Left ventricle myocardium inferior (tissue), 1 donor: ENCODE results near the gene EML6. TPM values are rescaled to one million over a fixed set of nuclear protein-coding genes. Genes with fewer than 3 reads are reported as not detected.

Experiments used
- DNase-seq: peaks from one replicate; pipeline ENCODE4 v3.0.0-alpha.2; 2020
- H3K27ac ChIP-seq: fragments of 200-600 bp; replicated peaks from 2 replicates; pipeline ENCODE4 v1.8.0; 2021
- H3K27me3 ChIP-seq: fragments of 200-600 bp; 2 replicates; pipeline ENCODE4 v1.8.0; 2021; ENCODE audit warnings: low read depth
- H3K36me3 ChIP-seq: fragments of 200-600 bp; 2 replicates; pipeline ENCODE4 v1.8.0; 2021
- H3K4me1 ChIP-seq: fragments of 200-600 bp; 2 replicates; pipeline ENCODE4 v1.8.0; 2021
- H3K4me3 ChIP-seq: fragments of 200-600 bp; 2 replicates; pipeline ENCODE4 v1.8.0; 2021; ENCODE audit warnings: mild to moderate bottlenecking, moderate library complexity
- H3K9me3 ChIP-seq: fragments of 200-600 bp; replicated peaks from 2 replicates; pipeline ENCODE4 v1.8.0; 2021
- intact Hi-C: fragments of 100-400 bp; cut with micrococcal nuclease; formaldehyde crosslinking; loops from one replicate; pipeline ENCODE4 v1.11.0; 2022
- total RNA-seq: library from RNA; stranded (reverse); fragmentation: NEBNext Ultra II Directional; extraction: Animal tissue kit (Norgen Biotek cat#: 25700); gene quantifications from one replicate; pipeline ENCODE4 v1.2.1, GENCODE V29; 2021
- TF ChIP-seq, protein P1 (sequence below): fragments of 200-600 bp; IDR thresholded peaks from 2 replicates; pipeline ENCODE4 v1.8.0; 2021; ENCODE audit warnings: antibody characterized with exemption, mild to moderate bottlenecking, borderline replicate concordance
- donor health status: DM: no; HTN: yes; CAD: no; lungs with severe emphysema.

EML6 gene
- total RNA-seq, 1 donor from 2014 or later, result 0.77 TPM

- no peak overlapping the region for H3K4me3 ChIP-seq
- no peak overlapping the region for H3K27ac ChIP-seq
- peaks cover 37% of the 10 kb centered on the region for H3K27me3 ChIP-seq
- no peaks in the 10 kb centered on the region for H3K9me3 ChIP-seq
- intact Hi-C loops, result no loop called here
- TF ChIP-seq, protein P1, sequence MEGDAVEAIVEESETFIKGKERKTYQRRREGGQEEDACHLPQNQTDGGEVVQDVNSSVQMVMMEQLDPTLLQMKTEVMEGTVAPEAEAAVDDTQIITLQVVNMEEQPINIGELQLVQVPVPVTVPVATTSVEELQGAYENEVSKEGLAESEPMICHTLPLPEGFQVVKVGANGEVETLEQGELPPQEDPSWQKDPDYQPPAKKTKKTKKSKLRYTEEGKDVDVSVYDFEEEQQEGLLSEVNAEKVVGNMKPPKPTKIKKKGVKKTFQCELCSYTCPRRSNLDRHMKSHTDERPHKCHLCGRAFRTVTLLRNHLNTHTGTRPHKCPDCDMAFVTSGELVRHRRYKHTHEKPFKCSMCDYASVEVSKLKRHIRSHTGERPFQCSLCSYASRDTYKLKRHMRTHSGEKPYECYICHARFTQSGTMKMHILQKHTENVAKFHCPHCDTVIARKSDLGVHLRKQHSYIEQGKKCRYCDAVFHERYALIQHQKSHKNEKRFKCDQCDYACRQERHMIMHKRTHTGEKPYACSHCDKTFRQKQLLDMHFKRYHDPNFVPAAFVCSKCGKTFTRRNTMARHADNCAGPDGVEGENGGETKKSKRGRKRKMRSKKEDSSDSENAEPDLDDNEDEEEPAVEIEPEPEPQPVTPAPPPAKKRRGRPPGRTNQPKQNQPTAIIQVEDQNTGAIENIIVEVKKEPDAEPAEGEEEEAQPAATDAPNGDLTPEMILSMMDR, result no peak
- no peaks in the 10 kb centered on the region for H3K36me3 ChIP-seq
- H3K4me1 ChIP-seq, result no peaks in the 10 kb centered on the region
- no peak for DNase-seq
These were observed 162.4 kb downstream of the EML6 start for GRCh38 chr2:54885891-54886290.

DNA sequence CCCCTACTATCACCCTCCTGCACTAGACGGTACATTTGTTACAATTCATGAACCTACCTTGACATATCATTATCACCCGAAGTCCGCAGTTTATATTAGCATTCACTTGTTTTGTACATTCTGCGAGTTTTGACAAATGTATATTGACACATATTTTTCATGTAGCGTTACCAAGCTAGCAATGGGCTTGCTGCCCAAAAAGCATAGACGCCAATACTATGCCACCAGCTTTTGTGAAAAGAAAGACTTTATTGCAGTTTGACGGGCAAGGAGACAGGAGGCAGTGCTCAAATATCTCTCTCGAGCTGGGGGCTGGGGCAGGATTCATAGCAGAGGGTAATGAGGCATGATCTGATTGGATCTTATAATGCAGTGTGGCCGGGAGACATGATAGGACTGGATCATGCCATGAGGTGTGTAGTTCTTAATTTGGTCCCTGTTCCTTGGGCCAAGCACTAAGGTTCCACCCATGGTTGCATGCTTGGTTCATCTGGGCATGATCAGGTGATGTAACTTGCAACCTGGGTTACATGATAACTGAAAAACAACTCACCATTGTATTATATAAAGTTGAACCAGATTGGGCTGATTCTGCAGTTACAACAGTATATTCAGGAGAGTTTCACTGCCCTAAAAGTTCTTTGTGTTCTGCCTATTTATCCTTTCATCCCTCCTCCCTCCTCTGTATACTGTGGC lies 164.5 kb downstream of the EML6 start:
- Histone ChIP-seq H3K4me1 (no peaks in the 10 kb centered on the region), H3K9me3 (no peaks in the 10 kb centered on the region), H3K27ac (no peak overlapping the region), H3K27me3 (peaks cover 33% of the 10 kb centered on the region), H3K36me3 (no peaks in the 10 kb centered on the region), H3K4me3 (no peak overlapping the region)
- DNase-seq, result no peak
- TF ChIP-seq, protein P1, result no peak
- intact Hi-C loops, result no loop called here

DNA sequence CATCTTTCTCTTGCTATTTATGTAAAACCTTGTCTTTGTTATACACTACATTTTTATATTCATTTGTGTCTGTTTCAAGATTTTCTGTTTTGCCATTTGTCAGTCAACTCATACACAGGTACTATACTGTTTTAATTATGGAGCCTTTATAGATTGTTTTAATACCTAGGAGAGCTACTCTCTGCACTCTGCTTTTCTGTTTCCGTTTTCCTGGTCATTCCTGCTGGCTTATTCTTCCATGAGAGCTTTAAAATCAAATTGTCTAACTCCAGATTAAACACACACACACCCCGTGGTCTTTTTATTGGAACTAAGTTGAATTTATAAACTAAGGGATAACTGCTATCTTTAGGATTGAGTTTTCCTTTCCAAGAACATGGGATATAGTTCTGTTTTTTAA lies 165.6 kb downstream of the EML6 start:
- H3K27ac ChIP-seq, result no peak overlapping the region
- peaks cover 31% of the 10 kb centered on the region for H3K27me3 ChIP-seq
- intact Hi-C loops, result no loop called here
- DNase-seq, result no peak
- H3K9me3 ChIP-seq, result no peaks in the 10 kb centered on the region
- TF ChIP-seq, protein P1, result no peak
- H3K4me1 ChIP-seq, result no peaks in the 10 kb centered on the region
- H3K4me3 ChIP-seq, result no peak overlapping the region
- H3K36me3 ChIP-seq, result no peaks in the 10 kb centered on the region

DNA sequence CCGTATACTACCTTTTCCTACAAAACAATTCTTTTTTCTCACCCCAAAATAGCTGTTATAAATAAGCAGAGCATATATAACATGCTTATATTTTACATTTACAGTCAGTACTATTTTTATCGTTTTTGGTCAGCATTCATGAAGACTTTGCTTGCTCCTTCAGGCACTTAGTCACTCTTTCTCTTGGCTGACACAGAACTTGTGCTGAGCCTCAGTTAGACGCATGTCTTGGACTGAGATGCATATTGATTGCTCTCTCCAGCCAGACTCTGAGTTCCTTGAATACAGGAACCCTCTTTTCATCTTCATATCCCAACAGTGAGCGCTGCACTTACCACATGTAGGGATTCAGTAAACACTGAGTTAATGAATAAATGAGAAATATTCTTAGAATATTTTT lies 168.4 kb downstream of the EML6 start:
- peaks cover 7% of the 10 kb centered on the region for H3K36me3 ChIP-seq
- H3K27ac ChIP-seq, result no peak overlapping the region
- H3K27me3 ChIP-seq, result peaks cover 30% of the 10 kb centered on the region
- no peak for DNase-seq
- no peak overlapping the region for H3K4me3 ChIP-seq
- intact Hi-C loops, result no loop called here
- TF ChIP-seq, protein P1, result no peak
- H3K9me3 ChIP-seq, result peaks cover 16% of the 10 kb centered on the region
- no peaks in the 10 kb centered on the region for H3K4me1 ChIP-seq

DNA sequence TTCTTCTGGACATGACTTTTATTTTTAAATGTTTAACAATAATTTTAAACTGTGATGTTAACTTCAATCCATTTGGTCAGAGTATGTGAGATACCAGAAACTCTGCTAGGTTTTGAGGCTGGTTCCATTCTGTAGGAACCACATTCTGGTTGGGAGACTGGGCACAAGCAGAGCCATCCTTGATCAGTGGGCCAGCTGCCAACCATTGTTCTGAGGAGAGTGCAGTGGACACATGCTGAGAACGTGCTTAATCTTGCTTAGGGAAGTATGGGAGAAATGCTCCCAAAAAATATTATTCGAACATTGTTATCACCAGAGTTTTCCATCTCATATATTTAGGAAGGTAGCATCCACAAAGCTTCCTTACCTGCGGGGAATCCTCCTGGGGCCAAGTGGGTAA lies 171.0 kb downstream of the EML6 start:
- Histone ChIP-seq H3K4me3 (no peak overlapping the region), H3K36me3 (peaks cover 7% of the 10 kb centered on the region), H3K9me3 (peaks cover 16% of the 10 kb centered on the region), H3K27me3 (peaks cover 32% of the 10 kb centered on the region), H3K4me1 (no peaks in the 10 kb centered on the region), H3K27ac (no peak overlapping the region)
- intact Hi-C loops, result no loop called here
- no peak for DNase-seq
- TF ChIP-seq, protein P1, result no peak
